ENCODE data around the gene AQP6.
"Not testable (repeated sequence)": the region's sequence is repeated elsewhere in the genome, so short reads cannot be mapped to it uniquely, and the experiment has no call there.

AQP6 gene

GRCh38 chr12:49970658-49971057 is 2.1 kb upstream of the AQP6 start:
- DNase-seq (ENCODE audit: low spot score), result no peak

- no peak for DNase-seq (ENCODE audit: low spot score)
Measured at GRCh38 chr12:49971141-49971540, 1.6 kb upstream of the AQP6 start.

GRCh38 chr12:49972129-49972528 is 618 bp upstream of the AQP6 start:
- DNase-seq (ENCODE audit: low spot score), result no peak

GRCh38 chr12:49973361-49973830 is 649 bp downstream of the AQP6 start:
- no peak for DNase-seq (ENCODE audit: low spot score)

- DNase-seq (ENCODE audit: low spot score), result no peak
Measured at GRCh38 chr12:49974231-49974675, 1.5 kb downstream of the AQP6 start.

GRCh38 chr12:49974677-49975317 is 2.0 kb downstream of the AQP6 start:
- no peak for DNase-seq (ENCODE audit: low spot score)

GRCh38 chr12:49975318-49975761 is 2.6 kb downstream of the AQP6 start:
- DNase-seq (ENCODE audit: low spot score), result no peak

- DNase-seq (ENCODE audit: low spot score), result no peak
Measured at GRCh38 chr12:49976557-49976956, 3.8 kb downstream of the AQP6 start.

- no peak for DNase-seq (ENCODE audit: low spot score)
Measured at GRCh38 chr12:49978125-49978524, 5.4 kb downstream of the AQP6 start.

- no peak for DNase-seq (ENCODE audit: low spot score)
Measured at GRCh38 chr12:49979016-49979586, 6.4 kb downstream of the AQP6 start.

- no peak for DNase-seq (ENCODE audit: low spot score)
Measured at GRCh38 chr12:49979791-49980190, 7.0 kb downstream of the AQP6 start.

GRCh38 chr12:49980501-49981349 is 8.0 kb downstream of the AQP6 start:
- DNase-seq (ENCODE audit: low spot score), result no peak

GRCh38 chr12:49982246-49983087 is 9.7 kb downstream of the AQP6 start:
- DNase-seq (ENCODE audit: low spot score), result no peak

- DNase-seq (ENCODE audit: low spot score), result no peak
Measured at GRCh38 chr12:49983892-49984291, 11.1 kb downstream of the AQP6 start.

GRCh38 chr12:49984476-49985359 is 12.0 kb downstream of the AQP6 start:
- no peak for DNase-seq (ENCODE audit: low spot score)

GRCh38 chr12:49985981-49986380 is 13.2 kb downstream of the AQP6 start:
- DNase-seq (ENCODE audit: low spot score), result no peak

- DNase-seq (ENCODE audit: low spot score), result not testable (repeated sequence)
Measured at GRCh38 chr12:49986476-49986875, 13.7 kb downstream of the AQP6 start.

GRCh38 chr12:49987625-49988303 is 15.0 kb downstream of the AQP6 start:
- no peak for DNase-seq (ENCODE audit: low spot score)

- not testable (repeated sequence) for DNase-seq (ENCODE audit: low spot score)
Measured at GRCh38 chr12:49989400-49989799, 16.7 kb downstream of the AQP6 start.

GRCh38 chr12:49990273-49990672 is 17.5 kb downstream of the AQP6 start:
- DNase-seq (ENCODE audit: low spot score), result no peak
